ENCODE results near the gene SH3GL1. TPM values are rescaled to one million over a fixed set of nuclear protein-coding genes. Genes with fewer than 3 reads are reported as not detected.

Gene SH3GL1
- total and polyA plus RNA-seq, 10 of the 15 experiments (the other 5 are each of a cell fraction or from before 2014, with no cell fraction given) = 0.93 to 47.4 (median 28.4) TPM

DNA sequence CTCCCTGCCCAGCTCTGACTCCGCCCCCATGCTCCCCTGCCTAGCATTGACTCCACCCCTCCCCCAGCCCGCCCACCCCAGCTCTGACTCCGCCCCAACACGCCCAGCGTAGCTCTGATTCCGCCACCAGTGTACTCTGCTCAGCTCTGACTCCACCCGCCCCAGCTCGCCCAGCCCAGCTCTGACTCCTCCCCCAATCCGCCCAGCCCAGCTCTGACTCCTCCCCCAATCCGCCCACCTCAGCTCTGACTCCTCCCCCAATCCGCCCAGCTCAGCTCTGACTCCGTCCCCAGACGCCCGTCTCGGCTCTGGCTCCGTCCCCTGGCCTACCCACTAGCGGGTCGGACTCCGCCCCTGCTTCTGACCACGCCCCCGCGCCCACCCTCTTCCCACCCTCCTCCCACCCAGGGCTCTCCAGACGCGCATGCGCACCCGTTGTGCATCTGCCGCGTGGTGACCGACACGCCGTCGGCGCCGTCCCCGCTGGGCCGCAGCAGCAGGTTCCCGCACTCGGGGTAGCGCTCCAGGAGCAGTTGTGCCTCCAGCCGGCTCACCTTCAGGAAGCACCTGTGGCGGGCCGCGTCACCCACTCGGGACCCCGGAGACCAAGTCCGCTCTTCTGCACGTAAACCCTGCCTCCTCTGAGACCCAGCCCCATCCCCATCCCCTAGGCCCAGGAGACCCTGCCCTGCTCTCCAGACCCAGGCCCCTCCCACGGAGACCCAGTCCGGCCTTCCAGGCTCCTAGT is 71.9 kb downstream of the SH3GL1 start (continued):
- no peak for TF ChIP-seq CHD2 (IDR thresholded peaks at IDR 0.05; ENCODE audit: borderline replicate concordance, low read depth, low read length)
- TF ChIP-seq ZNF384 (IDR thresholded peaks at IDR 0.05; ENCODE audit: borderline replicate concordance, low read depth, low read length) = no peak
- no peak for TF ChIP-seq SMAD5 (IDR thresholded peaks at IDR 0.05; ENCODE audit: low read depth)
- no peak for TF ChIP-seq NFXL1 (IDR thresholded peaks at IDR 0.05; ENCODE audit: borderline replicate concordance)
- TF ChIP-seq HDAC2 (IDR thresholded peaks at IDR 0.05) = no peak
- no peak for TF ChIP-seq ESRRA (IDR thresholded peaks at IDR 0.05; ENCODE audit: low read length)
- TF ChIP-seq POLR2A (IDR thresholded peaks at IDR 0.05; ENCODE audit: low read depth, low read length) = peak; percentile 88
- TF ChIP-seq RCOR1 (conservative IDR thresholded peaks at IDR 0.05; ENCODE audit: low read depth, low read length) = no peak
- peak in 1 of 2 experiments; percentile 20; a peak in 1 of 4 replicates for TF ChIP-seq BHLHE40 (IDR thresholded peaks at IDR 0.05; ENCODE audit: borderline replicate concordance in 1 of 2, low read depth in 2 of 2, low read length in 1 of 2)
- 0 out of 2 replicates have a peak, but pooled peaks have one; percentile 16 for TF ChIP-seq TCF3 (IDR thresholded peaks at IDR 0.05; ENCODE audit: borderline replicate concordance, insufficient read depth, low read depth, low read length)

- no peak overlapping the region for H3K9ac ChIP-seq (ENCODE audit: control insufficient read depth, insufficient read depth, low read length)
- H3K4me2 ChIP-seq (ENCODE audit: control insufficient read depth, insufficient read depth) = peak overlapping the region; percentile 75
- no peaks in the 10 kb centered on the region for H4K20me1 ChIP-seq (ENCODE audit: control insufficient read depth, insufficient read depth)
- H2AFZ ChIP-seq (ENCODE audit: control insufficient read depth, low read depth, low read length) = peak overlapping the region; percentile 68
- peaks cover 8% of the 10 kb centered on the region; the same call in 1 of the 2 replicates for H3K4me1 ChIP-seq (ENCODE audit: control insufficient read depth, insufficient read depth, low read length)
- ChIA-PET CTCF (interaction anchor here (0.7 to 1.2 kb wide), 3 partner anchors 15 to 66 kb away, joined by 3 to 5 read pairs (median 5); partner anchors contain the start of gene MPND), POLR2A (interaction anchor here (1.0 kb wide), 2 partner anchors 15 to 74 kb away, joined by 3 to 17 read pairs; partner anchors contain the start of genes CHAF1A and MPND), SMC1A (ENCODE audit: uncharacterized antibody, unreplicated experiment) (no interaction called here), RAD21 (ENCODE audit: unreplicated experiment) (interaction anchor here (0.8 to 1.0 kb wide), 4 partner anchors 11 to 95 kb away, joined by 3 to 12 read pairs (median 4); partner anchors contain the start of genes CHAF1A, MPND and STAP2)
- H3K27me3 ChIP-seq (replicated peaks in 1 of 2; ENCODE audit: control insufficient read depth in 2 of 2, insufficient read depth in 2 of 2, low read length in 1 of 2) = no peaks in the 10 kb centered on the region
- peak overlapping the region; percentile 12; the same call in 1 of the 2 replicates for H3K4me3 ChIP-seq
- 56% methylated on average over 12 of the region's 13 CpGs for WGBS (ENCODE audit: insufficient coverage, insufficient replicate concordance, low lambda C conversion rate, missing lambda C conversion rate)
- TF ChIP-seq POLR2AphosphoS2 (IDR thresholded peaks at IDR 0.05; ENCODE audit: low read depth, low read length) (no peak), NRF1 (conservative IDR thresholded peaks at IDR 0.05; ENCODE audit: low read depth, low read length) (no peak), CHD2 (IDR thresholded peaks at IDR 0.05; ENCODE audit: borderline replicate concordance, low read depth, low read length) (no peak), MYB (IDR thresholded peaks at IDR 0.05; ENCODE audit: borderline replicate concordance, low read depth, low read length) (no peak), SUPT20H (IDR thresholded peaks at IDR 0.05; ENCODE audit: borderline replicate concordance, control insufficient read depth, low read depth, low read length) (no peak), HDGF (IDR thresholded peaks at IDR 0.05) (no peak), IRF4 (IDR thresholded peaks at IDR 0.05; ENCODE audit: low read depth, low read length) (no peak), BHLHE40 (IDR thresholded peaks at IDR 0.05; ENCODE audit: borderline replicate concordance in 1 of 2, low read depth in 2 of 2, low read length in 1 of 2) (no peak), SREBF1 (IDR thresholded peaks at IDR 0.05; ENCODE audit: low read length) (no peak), EZH2 (IDR thresholded peaks at IDR 0.05; ENCODE audit: borderline replicate concordance, control insufficient read depth, low read depth, low read length) (no peak)
- BruUV-seq (replicated peaks) = no TSS peak
- no peak overlapping the region for H3K27ac ChIP-seq (ENCODE audit: control insufficient read depth, insufficient read depth)
- intact Hi-C loops (cut with micrococcal nuclease; ENCODE audit: unreplicated experiment) (no loop called here), in situ Hi-C loops (cut with MboI) (no loop called here)
- H3K79me2 ChIP-seq (ENCODE audit: control insufficient read depth, insufficient read depth, low read length) = no peaks in the 10 kb centered on the region; the same call in 1 of the 2 replicates
- no peaks in the 10 kb centered on the region; the same call in 2 of the 3 replicates for H3K9me3 ChIP-seq (replicated peaks; ENCODE audit: control insufficient read depth, insufficient read depth, low read length)
- no peak for FAIRE-seq
- H3K36me3 ChIP-seq (ENCODE audit: control insufficient read depth in 2 of 2, insufficient read depth in 2 of 2, low read length in 1 of 2) = no peaks in the 10 kb centered on the region
- no peak for ATAC-seq
- no peak for DNase-seq (ENCODE audit: low read depth, low spot score)
These were observed 72.5 kb downstream of the SH3GL1 start for GRCh38 chr19:4327877-4328242.
